Hepatocyte (in vitro differentiated cells): ENCODE results near the gene CNFN.

ENCODE experiments used
- CTCF ChIP-seq: fragments of 200-600 bp; sonication (generic); IDR thresholded peaks from 2 replicates; pipeline ENCODE4 v1.5.1; 2016; ENCODE audit warnings: antibody characterized with exemption, mild to moderate bottlenecking; ENCODE audit not compliant: poor library complexity
- EZH2 ChIP-seq: fragments of 200-600 bp; sonication (generic); IDR thresholded peaks from 2 replicates; pipeline ENCODE4 v1.6.1; 2016; ENCODE audit warnings: antibody characterized with exemption, mild to moderate bottlenecking, borderline replicate concordance

DNA sequence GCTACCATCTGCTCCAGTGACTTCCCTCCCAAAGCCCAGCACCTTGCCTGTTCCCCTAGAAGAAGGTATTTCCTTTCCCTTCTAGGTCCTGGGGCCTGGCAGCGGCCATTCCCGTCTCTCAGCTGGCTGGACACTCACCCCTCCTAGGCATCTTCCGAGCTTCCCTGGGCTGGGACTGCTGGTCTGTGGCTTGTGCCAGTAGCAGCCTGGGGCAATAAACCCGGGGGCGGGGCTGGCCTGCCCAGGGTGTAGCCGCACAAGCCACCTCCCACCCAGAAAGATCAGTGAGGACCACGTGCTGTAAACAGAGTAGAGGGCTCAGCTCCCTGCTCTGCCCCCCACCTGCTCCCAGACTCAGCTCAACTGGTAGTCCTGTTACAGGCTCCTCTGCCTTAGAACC lies 22.1 kb upstream of the CNFN start:
- TF ChIP-seq EZH2 (no peak), CTCF (no peak)
